IMR-90 (cell line): Measurements from ENCODE around the gene BRIP1. TPM values are rescaled to one million over a fixed set of nuclear protein-coding genes. Genes with fewer than 3 reads are reported as not detected.

ENCODE experiments used
- ATAC-seq: fragments of 200-7000 bp; cut with Tn5 transposase; 2 replicates; pipeline ENCODE4 v1.9.1; 2020; ENCODE audit warnings: low read depth, mild to moderate bottlenecking, moderate library complexity
- BruUV-seq: library from RNA; stranded (reverse); fragments of 400-500 nt; replicated peaks from 2 replicates; lab custom pipeline; 2021; lab: Mats Ljungman, UMichigan
- CTCF ChIA-PET: fragments of 300-600 bp; formaldehyde crosslinking; extraction: SDS; loops from one replicate; lab custom pipeline; 2021; ENCODE audit warnings: antibody characterized with exemption; lab: Yijun Ruan, JAX
- POLR2A ChIA-PET: fragments of 300-600 bp; sonication (Branson Sonifier 250); formaldehyde crosslinking; loops from one replicate; lab custom pipeline; 2022; ENCODE audit warnings: antibody characterized with exemption; ENCODE audit not compliant: unreplicated experiment; lab: Charles Lee
- DNase-seq: peaks from one replicate; pipeline ENCODE4 v3.0.0; 2013
- H2AFZ ChIP-seq: replicated peaks from 2 replicates; pipeline ENCODE3; 2013; ENCODE audit warnings: low read length, mild to moderate bottlenecking; ENCODE audit not compliant: poor library complexity
- H2AK5ac ChIP-seq: 2 replicates; pipeline ENCODE4 v1.6.1; 2013; ENCODE audit warnings: low read depth, low read length, inconsistent platforms
- H2AK9ac ChIP-seq: replicated peaks from 2 replicates; pipeline ENCODE3; 2013; ENCODE audit warnings: mild to moderate bottlenecking, low read depth, low read length, moderate library complexity; ENCODE audit not compliant: poor library complexity
- H2BK120ac ChIP-seq: 2 replicates; pipeline ENCODE4 v1.6.1; 2013; ENCODE audit warnings: low read depth, low read length, inconsistent platforms
- H2BK15ac ChIP-seq: 3 replicates; pipeline ENCODE4 v1.6.1; 2013; ENCODE audit warnings: low read depth, low read length, inconsistent platforms
- H2BK20ac ChIP-seq: 2 replicates; pipeline ENCODE4 v1.6.1; 2013; ENCODE audit warnings: low read depth, mild to moderate bottlenecking, inconsistent platforms, low read length, moderate library complexity
- H2BK5ac ChIP-seq: 2 replicates; pipeline ENCODE4 v1.6.1; 2013; ENCODE audit warnings: mild to moderate bottlenecking, low read depth, low read length, inconsistent platforms; ENCODE audit not compliant: poor library complexity, severe bottlenecking
- H3K14ac ChIP-seq: replicated peaks from 2 replicates; pipeline ENCODE4 v1.6.1; 2013; ENCODE audit warnings: low read depth, low read length, inconsistent platforms
- H3K18ac ChIP-seq: 2 replicates; pipeline ENCODE4 v1.6.1; 2013; ENCODE audit warnings: low read depth, low read length, control low read depth
- H3K23ac ChIP-seq: 2 replicates; pipeline ENCODE4 v1.6.1; 2013; ENCODE audit warnings: low read depth, low read length, inconsistent platforms
- H3K27ac ChIP-seq: 2 replicates; pipeline ENCODE4 v1.5.1; 2013; ENCODE audit warnings: mild to moderate bottlenecking, control low read depth, low read length; ENCODE audit not compliant: insufficient read depth
- H3K27me3 ChIP-seq: 2 replicates; pipeline ENCODE4 v1.6.1; 2013; ENCODE audit warnings: low read length; ENCODE audit not compliant: control insufficient read depth, insufficient read depth
- H3K36me3 ChIP-seq: 2 replicates; pipeline ENCODE4 v1.6.1; 2013; ENCODE audit warnings: low read length, mixed read lengths; ENCODE audit not compliant: control insufficient read depth, insufficient read depth
- H3K4ac ChIP-seq: 2 replicates; pipeline ENCODE4 v1.6.1; 2013; ENCODE audit warnings: low read depth, low read length, inconsistent platforms
- H3K4me1 ChIP-seq: 2 replicates; pipeline ENCODE4 v1.6.1; 2013; ENCODE audit warnings: low read length, mixed read lengths; ENCODE audit not compliant: control insufficient read depth, insufficient read depth
- H3K4me2 ChIP-seq: 2 replicates; pipeline ENCODE4 v1.6.1; 2013; ENCODE audit warnings: low read depth, mild to moderate bottlenecking, control low read depth, low read length, moderate library complexity
- H3K4me3 ChIP-seq: 2 replicates; pipeline ENCODE4 v1.5.1; 2013; ENCODE audit warnings: low read depth, mild to moderate bottlenecking, control low read depth, low read length, moderate library complexity; ENCODE audit not compliant: insufficient read depth
- H3K56ac ChIP-seq: 2 replicates; pipeline ENCODE4 v1.6.1; 2013; ENCODE audit warnings: low read length, inconsistent platforms; ENCODE audit not compliant: insufficient read depth; ENCODE audit errors: extremely low read depth
- H3K79me1 ChIP-seq, 2 experiments: 2 replicates each; pipeline ENCODE4 v1.6.1; 2013; ENCODE audit warnings: low read length in 2 of 2, inconsistent platforms in 1 of 2, low read depth in 1 of 2
- H3K9ac ChIP-seq: 2 replicates; pipeline ENCODE4 v1.6.1; 2013; ENCODE audit warnings: low read depth, low read length, control low read depth
- H3K9me1 ChIP-seq: 2 replicates; pipeline ENCODE4 v1.6.1; 2013; ENCODE audit warnings: low read length, inconsistent platforms; ENCODE audit not compliant: insufficient read depth
- H3K9me3 ChIP-seq: 2 replicates; pipeline ENCODE4 v1.6.1; 2013; ENCODE audit warnings: low read length; ENCODE audit not compliant: control insufficient read depth, insufficient read depth
- H4K20me1 ChIP-seq: 2 replicates; pipeline ENCODE4 v1.6.1; 2013; ENCODE audit warnings: low read length, inconsistent platforms; ENCODE audit not compliant: insufficient read depth
- H4K5ac ChIP-seq: 2 replicates; pipeline ENCODE4 v1.6.1; 2013; ENCODE audit warnings: mild to moderate bottlenecking, low read depth, low read length, control low read depth
- H4K8ac ChIP-seq, 2 experiments: 2 replicates each; pipeline ENCODE4 v1.6.1; 2013; ENCODE audit warnings: low read depth in 2 of 2, low read length in 2 of 2, control low read depth in 1 of 2, inconsistent platforms in 1 of 2
- H4K91ac ChIP-seq: 2 replicates; pipeline ENCODE4 v1.6.1; 2013; ENCODE audit warnings: low read depth, low read length, inconsistent platforms; ENCODE audit not compliant: insufficient read depth
- BHLHE40 ChIP-seq: fragments of 150-350 bp; IDR thresholded peaks from 2 replicates; pipeline ENCODE4 v1.6.1; 2016; ENCODE audit warnings: mild to moderate bottlenecking, low read depth, low read length
- CEBPB ChIP-seq: IDR thresholded peaks from 2 replicates; pipeline ENCODE4 v1.6.1; 2012; ENCODE audit warnings: low read depth, low read length, improper control_type of control experiment
- CHD1 ChIP-seq: IDR thresholded peaks from 2 replicates; pipeline ENCODE4 v1.6.1; 2012; ENCODE audit warnings: low read depth, low read length, improper control_type of control experiment
- FOS ChIP-seq: fragments of 150-350 bp; IDR thresholded peaks from 2 replicates; pipeline ENCODE4 v1.6.1; 2016; ENCODE audit warnings: low read depth, low read length
- MAFK ChIP-seq: IDR thresholded peaks from 2 replicates; pipeline ENCODE4 v1.6.1; 2012; ENCODE audit warnings: low read depth, low read length, improper control_type of control experiment
- MAZ ChIP-seq: IDR thresholded peaks from 2 replicates; pipeline ENCODE4 v1.6.1; 2012; ENCODE audit warnings: low read depth, mild to moderate bottlenecking, low read length, improper control_type of control experiment, moderate library complexity, borderline replicate concordance
- MXI1 ChIP-seq: IDR thresholded peaks from 2 replicates; pipeline ENCODE4 v1.6.1; 2012; ENCODE audit warnings: low read depth, mild to moderate bottlenecking, low read length, moderate library complexity, borderline replicate concordance
- NFE2L2 ChIP-seq: fragments of 150-350 bp; IDR thresholded peaks from 2 replicates; pipeline ENCODE4 v1.6.1; 2016; ENCODE audit warnings: low read depth, mild to moderate bottlenecking, low read length
- POLR2A ChIP-seq: IDR thresholded peaks from 2 replicates; pipeline ENCODE4 v1.6.1; 2012; ENCODE audit warnings: mild to moderate bottlenecking, low read depth, low read length
- RAD21 ChIP-seq: IDR thresholded peaks from 2 replicates; pipeline ENCODE4 v1.6.1; 2012; ENCODE audit warnings: low read length, improper control_type of control experiment
- RCOR1 ChIP-seq: IDR thresholded peaks from 2 replicates; pipeline ENCODE4 v1.6.1; 2012; ENCODE audit warnings: mild to moderate bottlenecking, low read length, improper control_type of control experiment; ENCODE audit not compliant: insufficient replicate concordance
- RFX5 ChIP-seq: IDR thresholded peaks from 2 replicates; pipeline ENCODE4 v1.8.0; 2012; ENCODE audit warnings: low read depth, mild to moderate bottlenecking, low read length, moderate library complexity
- SMC3 ChIP-seq: fragments of 150-350 bp; IDR thresholded peaks from 2 replicates; pipeline ENCODE4 v1.6.1; 2016; ENCODE audit warnings: low read depth, mild to moderate bottlenecking, antibody characterized with exemption, low read length, moderate library complexity
- WGBS, 2 experiments: methylation state at CpG; one replicate each; pipeline versions ENCODE4 v1.1.5 to v1.1.7; 2013; ENCODE audit warnings: missing lambda C conversion rate in 2 of 2; ENCODE audit not compliant: insufficient read length in 1 of 2; ENCODE audit errors: extremely low coverage in 2 of 2; 5-methylcytosine and 5-hydroxymethylcytosine counted together
- dilution Hi-C: fragments of 300-500 bp; cut with HindIII; formaldehyde crosslinking; loops from one replicate; pipeline ENCODE4 v1.14.3; 2018; ENCODE audit warnings: low sequenced_read_pairs; ENCODE audit not compliant: unreplicated experiment
- in situ Hi-C: fragments of 300-500 bp; cut with MboI; formaldehyde crosslinking; loops from 3 replicates; pipeline ENCODE4 v1.14.3; 2019; ENCODE audit warnings: low sequenced_read_pairs, inconsistent platforms, mixed read lengths
- intact Hi-C: fragments of 100-400 bp; cut with micrococcal nuclease; formaldehyde crosslinking; loops from 2 replicates; pipeline ENCODE4 v1.10.0; 2022
- polyA plus RNA-seq, 3 experiments: library from polyadenylated mRNA; depleted of rRNA; stranded (reverse); fragments of >200 nt; gene quantifications; 2 replicates each; pipeline ENCODE4 v1.2.3, GENCODE V29; 2012; ENCODE audit warnings: low replicate concordance in 1 of 3
- total RNA-seq: library from RNA; depleted of rRNA; stranded (reverse); fragments of >200 nt; gene quantifications from 2 replicates; pipeline ENCODE4 v1.2.3, GENCODE V29; 2012
- TF ChIP-seq, protein P1 (sequence below): conservative IDR thresholded peaks from 2 replicates; pipeline ENCODE4 v1.5.1; 2012; ENCODE audit warnings: mild to moderate bottlenecking, low read depth, low read length, improper control_type of control experiment
- TF ChIP-seq, protein P2 (sequence below): fragments of 150-350 bp; IDR thresholded peaks from 2 replicates; pipeline ENCODE4 v1.6.1; 2016; ENCODE audit warnings: low read depth, mild to moderate bottlenecking, low read length, moderate library complexity, borderline replicate concordance
- TF ChIP-seq, protein P3 (sequence below): fragments of 150-350 bp; IDR thresholded peaks from 2 replicates; pipeline ENCODE4 v1.6.1; 2017; ENCODE audit warnings: mild to moderate bottlenecking, antibody characterized with exemption, low read length, low read depth

The BRIP1 gene
- total and polyA plus RNA-seq, 2 of the 4 experiments (the other 2 are of a cell fraction): 6.1 to 19.7 TPM

DNA sequence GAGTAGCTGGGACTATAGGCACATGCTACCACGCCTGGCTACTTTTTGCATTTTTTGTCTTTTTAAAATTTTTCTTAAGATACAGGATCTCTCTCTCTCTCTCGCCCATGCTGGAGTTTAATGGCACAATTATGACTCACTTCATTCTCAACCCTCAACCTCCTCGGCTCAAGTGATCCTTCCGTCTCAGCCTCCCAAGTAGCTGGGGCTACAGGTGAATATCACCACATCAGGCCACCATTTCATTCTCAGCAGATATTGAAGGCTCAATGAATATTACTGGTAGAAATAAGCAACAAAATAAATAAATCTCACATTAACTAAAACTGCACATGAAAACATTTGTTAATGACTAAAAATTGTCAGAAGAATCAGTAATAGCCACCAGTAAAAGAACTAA is 41.7 kb downstream of the BRIP1 start:
- Histone ChIP-seq H4K91ac (no peak overlapping the region), H2BK5ac (no peak overlapping the region), H3K18ac (no peak overlapping the region), H2AFZ (no peak overlapping the region), H3K79me1 (peaks cover 7 to 29% of the 10 kb centered on the region in 2 experiments; a peak in 3 of 4 replicates), H2AK9ac (no peak overlapping the region), H3K27ac (no peak overlapping the region), H2BK20ac (no peak overlapping the region), H3K9ac (no peak overlapping the region), H4K5ac (no peak overlapping the region), H3K36me3 (peaks cover 4% of the 10 kb centered on the region; the same call in 1 of the 2 replicates), H2BK15ac (no peak overlapping the region), H3K23ac (no peak overlapping the region), H2AK5ac (no peak overlapping the region), H4K8ac (no peak overlapping the region; a peak in 1 of 4 replicates), H2BK120ac (no peak overlapping the region), H3K9me1 (no peaks in the 10 kb centered on the region), H3K14ac (no peak overlapping the region), H3K4me3 (no peak overlapping the region), H3K4me1 (no peaks in the 10 kb centered on the region), H3K4me2 (no peak overlapping the region), H3K4ac (no peak overlapping the region), H3K27me3 (no peaks in the 10 kb centered on the region), H4K20me1 (no peaks in the 10 kb centered on the region), H3K56ac (no peak overlapping the region), H3K9me3 (peaks cover 9% of the 10 kb centered on the region)
- CTCF ChIA-PET: no interaction called here
- dilution Hi-C loops (no loop called here), intact Hi-C loops (no loop called here), in situ Hi-C loops (no loop called here)
- TF ChIP-seq CEBPB: no peak
- no peak for TF ChIP-seq NFE2L2
- TF ChIP-seq, protein P1, sequence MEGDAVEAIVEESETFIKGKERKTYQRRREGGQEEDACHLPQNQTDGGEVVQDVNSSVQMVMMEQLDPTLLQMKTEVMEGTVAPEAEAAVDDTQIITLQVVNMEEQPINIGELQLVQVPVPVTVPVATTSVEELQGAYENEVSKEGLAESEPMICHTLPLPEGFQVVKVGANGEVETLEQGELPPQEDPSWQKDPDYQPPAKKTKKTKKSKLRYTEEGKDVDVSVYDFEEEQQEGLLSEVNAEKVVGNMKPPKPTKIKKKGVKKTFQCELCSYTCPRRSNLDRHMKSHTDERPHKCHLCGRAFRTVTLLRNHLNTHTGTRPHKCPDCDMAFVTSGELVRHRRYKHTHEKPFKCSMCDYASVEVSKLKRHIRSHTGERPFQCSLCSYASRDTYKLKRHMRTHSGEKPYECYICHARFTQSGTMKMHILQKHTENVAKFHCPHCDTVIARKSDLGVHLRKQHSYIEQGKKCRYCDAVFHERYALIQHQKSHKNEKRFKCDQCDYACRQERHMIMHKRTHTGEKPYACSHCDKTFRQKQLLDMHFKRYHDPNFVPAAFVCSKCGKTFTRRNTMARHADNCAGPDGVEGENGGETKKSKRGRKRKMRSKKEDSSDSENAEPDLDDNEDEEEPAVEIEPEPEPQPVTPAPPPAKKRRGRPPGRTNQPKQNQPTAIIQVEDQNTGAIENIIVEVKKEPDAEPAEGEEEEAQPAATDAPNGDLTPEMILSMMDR: no peak
- TF ChIP-seq RCOR1: no peak
- TF ChIP-seq SMC3: no peak
- no peak for TF ChIP-seq MAFK
- TF ChIP-seq MAZ: no peak
- TF ChIP-seq RFX5: no peak
- TF ChIP-seq, protein P2, sequence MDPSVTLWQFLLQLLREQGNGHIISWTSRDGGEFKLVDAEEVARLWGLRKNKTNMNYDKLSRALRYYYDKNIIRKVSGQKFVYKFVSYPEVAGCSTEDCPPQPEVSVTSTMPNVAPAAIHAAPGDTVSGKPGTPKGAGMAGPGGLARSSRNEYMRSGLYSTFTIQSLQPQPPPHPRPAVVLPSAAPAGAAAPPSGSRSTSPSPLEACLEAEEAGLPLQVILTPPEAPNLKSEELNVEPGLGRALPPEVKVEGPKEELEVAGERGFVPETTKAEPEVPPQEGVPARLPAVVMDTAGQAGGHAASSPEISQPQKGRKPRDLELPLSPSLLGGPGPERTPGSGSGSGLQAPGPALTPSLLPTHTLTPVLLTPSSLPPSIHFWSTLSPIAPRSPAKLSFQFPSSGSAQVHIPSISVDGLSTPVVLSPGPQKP: no peak
- TF ChIP-seq FOS: no peak
- TF ChIP-seq MXI1: no peak
- TF ChIP-seq, protein P3, sequence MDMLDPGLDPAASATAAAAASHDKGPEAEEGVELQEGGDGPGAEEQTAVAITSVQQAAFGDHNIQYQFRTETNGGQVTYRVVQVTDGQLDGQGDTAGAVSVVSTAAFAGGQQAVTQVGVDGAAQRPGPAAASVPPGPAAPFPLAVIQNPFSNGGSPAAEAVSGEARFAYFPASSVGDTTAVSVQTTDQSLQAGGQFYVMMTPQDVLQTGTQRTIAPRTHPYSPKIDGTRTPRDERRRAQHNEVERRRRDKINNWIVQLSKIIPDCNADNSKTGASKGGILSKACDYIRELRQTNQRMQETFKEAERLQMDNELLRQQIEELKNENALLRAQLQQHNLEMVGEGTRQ: no peak
- no peak for TF ChIP-seq BHLHE40
- no peak for TF ChIP-seq POLR2A
- no peak for TF ChIP-seq RAD21
- no peak for TF ChIP-seq CHD1
- BruUV-seq: no TSS peak
- POLR2A ChIA-PET: no interaction called here
- no CpG with 5 or more reads among the region's 4 CpGs for WGBS, 2 experiments
- ATAC-seq (no peak), DNase-seq (no peak)
